ENCODE results near the gene RAP1GAP2. TPM values are rescaled to one million over a fixed set of nuclear protein-coding genes. Genes with fewer than 3 reads are reported as not detected.
"Not testable (repeated sequence)": the region's sequence is repeated elsewhere in the genome, so short reads cannot be mapped to it uniquely, and the experiment has no call there.

The RAP1GAP2 gene
- total RNA-seq, 2 experiments from 2014 or later, result 0.64 to 0.86 TPM

DNA sequence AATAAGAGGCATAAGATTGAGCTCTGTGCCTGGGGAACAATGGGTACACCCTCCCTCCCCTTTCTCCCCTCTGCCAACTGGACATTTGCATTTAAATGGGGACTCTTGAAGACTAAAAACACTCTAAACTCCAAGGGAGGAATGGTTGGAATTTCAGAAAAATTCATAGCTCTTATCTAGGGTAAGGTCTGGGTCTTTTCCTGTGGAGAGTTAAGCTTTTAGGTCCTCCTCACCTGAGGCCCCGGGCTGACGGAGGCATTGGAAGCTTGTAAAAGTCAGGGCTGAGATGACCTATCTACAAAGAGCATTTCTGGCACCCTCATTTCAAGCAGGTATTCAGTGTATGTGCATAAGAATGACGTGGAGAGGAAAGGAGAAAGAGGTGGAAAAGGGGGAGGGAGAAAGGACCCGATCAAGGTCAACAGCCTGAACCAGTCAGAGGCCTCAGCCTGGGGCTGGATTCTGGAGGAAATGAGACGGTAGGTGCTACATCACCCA is 78.0 kb downstream of the RAP1GAP2 start:
- no peaks in the 10 kb centered on the region for H3K9me3 Mint-ChIP-seq (ENCODE audit: low read depth)
- CTCF ChIA-PET, result interaction anchor here (0.6 kb wide), 1 partner anchor 20 kb away, joined by 4 read pairs; no protein-coding TSS in a partner anchor
- POLR2A ChIA-PET, result interaction anchor here (0.6 kb wide), 1 partner anchor 160 kb away, joined by 5 read pairs; no protein-coding TSS in a partner anchor
- DNase-seq (no peak), ATAC-seq (no peak)
- H3K4me3 Mint-ChIP-seq, result no peak overlapping the region
- intact Hi-C loops (cut with DNase I, micrococcal nuclease), result no loop called here
- H3K4me1 Mint-ChIP-seq, result no peaks in the 10 kb centered on the region
- no peak overlapping the region for H3K27ac Mint-ChIP-seq
- H3K36me3 Mint-ChIP-seq (ENCODE audit: low read depth), result no peaks in the 10 kb centered on the region
- H3K27me3 Mint-ChIP-seq, result no peaks in the 10 kb centered on the region

DNA sequence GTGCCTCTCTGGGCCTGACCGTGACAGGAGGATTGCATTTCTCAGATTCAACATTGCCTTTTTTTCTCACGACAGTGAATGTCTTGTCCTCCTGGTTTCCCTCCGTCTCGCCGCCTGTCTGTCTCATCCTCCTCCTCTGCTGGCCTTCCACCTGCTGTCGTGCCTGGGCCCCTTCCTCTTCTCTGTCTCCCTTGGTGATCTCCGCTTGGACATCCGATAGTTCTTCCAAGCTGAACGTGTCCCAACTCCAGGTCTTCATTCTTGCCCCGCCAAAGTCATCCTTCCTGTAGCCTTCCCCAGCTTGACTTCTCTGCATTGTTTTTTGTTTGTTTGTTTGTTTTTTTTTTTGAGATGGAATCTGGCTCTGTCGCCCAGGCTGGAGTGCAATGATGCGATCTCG is 79.4 kb downstream of the RAP1GAP2 start:
- Mint-ChIP-seq H3K27ac (no peak overlapping the region), H3K9me3 (ENCODE audit: low read depth) (no peaks in the 10 kb centered on the region), H3K4me3 (no peak overlapping the region), H3K4me1 (peaks cover 6% of the 10 kb centered on the region), H3K27me3 (no peaks in the 10 kb centered on the region), H3K36me3 (ENCODE audit: low read depth) (no peaks in the 10 kb centered on the region)
- ATAC-seq (no peak), DNase-seq (no peak)
- ChIA-PET CTCF (no interaction called here), POLR2A (no interaction called here)
- intact Hi-C loops (cut with DNase I, micrococcal nuclease), result no loop called here

DNA sequence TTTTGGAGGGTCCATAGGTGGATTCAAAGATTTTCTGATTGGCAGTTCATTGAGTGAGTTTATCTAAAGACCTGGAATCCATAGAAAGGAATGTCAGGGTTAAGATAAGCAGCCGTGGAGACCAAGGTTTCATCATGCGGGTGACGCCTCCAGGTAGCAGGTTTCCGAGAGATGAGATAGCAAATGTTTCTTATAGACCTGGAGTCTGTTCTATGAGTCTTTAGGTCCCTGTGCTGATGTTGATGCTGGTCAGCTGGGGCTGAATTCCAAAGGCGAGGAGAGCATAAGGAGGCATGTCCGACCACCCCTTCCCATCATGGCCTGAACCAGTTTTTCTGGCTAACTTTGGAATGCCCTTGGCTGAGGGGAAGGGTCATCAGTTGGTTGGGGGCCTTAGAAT is 80.2 kb downstream of the RAP1GAP2 start:
- intact Hi-C loops (cut with DNase I, micrococcal nuclease), result no loop called here
- ATAC-seq (no peak), DNase-seq (no peak)
- CTCF ChIA-PET, result no interaction called here
- H3K4me3 Mint-ChIP-seq, result no peak overlapping the region
- H3K36me3 Mint-ChIP-seq (ENCODE audit: low read depth), result no peaks in the 10 kb centered on the region
- POLR2A ChIA-PET, result no interaction called here
- peaks cover 6% of the 10 kb centered on the region for H3K4me1 Mint-ChIP-seq
- no peaks in the 10 kb centered on the region for H3K27me3 Mint-ChIP-seq
- no peaks in the 10 kb centered on the region for H3K9me3 Mint-ChIP-seq (ENCODE audit: low read depth)
- H3K27ac Mint-ChIP-seq, result no peak overlapping the region

DNA sequence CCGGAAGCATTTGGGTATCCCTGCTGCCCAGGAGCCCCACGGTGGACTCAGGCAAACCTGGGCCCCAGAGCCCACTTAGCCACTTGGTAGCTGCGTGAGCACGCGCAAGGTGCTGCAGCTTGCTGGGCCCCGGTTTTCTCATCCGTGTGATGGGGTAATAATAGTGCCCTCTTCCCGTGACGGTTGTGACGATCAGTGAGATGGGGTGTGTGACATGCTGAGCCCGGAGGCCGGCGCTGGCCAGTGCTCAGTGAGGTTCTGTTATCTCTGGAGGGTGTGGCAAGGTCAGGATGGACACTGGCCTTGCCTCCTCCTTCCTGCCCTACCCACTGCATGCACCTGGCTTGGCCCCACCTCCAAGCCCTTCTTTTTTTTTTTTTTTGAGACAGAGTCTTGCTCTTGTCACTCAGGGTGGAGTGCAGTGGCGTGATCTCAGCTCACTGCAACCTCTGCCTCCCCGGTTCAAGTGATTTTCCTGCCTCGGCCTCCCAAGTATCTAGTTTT is 82.6 kb downstream of the RAP1GAP2 start:
- ChIA-PET POLR2A (no interaction called here), CTCF (interaction anchor here (0.6 kb wide), 1 partner anchor 76 kb away, joined by 3 read pairs; no protein-coding TSS in a partner anchor)
- no peaks in the 10 kb centered on the region for H3K27me3 Mint-ChIP-seq
- H3K9me3 Mint-ChIP-seq (ENCODE audit: low read depth), result no peaks in the 10 kb centered on the region
- H3K4me3 Mint-ChIP-seq, result no peak overlapping the region
- H3K36me3 Mint-ChIP-seq (ENCODE audit: low read depth), result no peaks in the 10 kb centered on the region
- H3K4me1 Mint-ChIP-seq, result peaks cover 6% of the 10 kb centered on the region
- no peak overlapping the region for H3K27ac Mint-ChIP-seq
- intact Hi-C loops (cut with DNase I, micrococcal nuclease), result no loop called here
- ATAC-seq (no peak), DNase-seq (no peak)

DNA sequence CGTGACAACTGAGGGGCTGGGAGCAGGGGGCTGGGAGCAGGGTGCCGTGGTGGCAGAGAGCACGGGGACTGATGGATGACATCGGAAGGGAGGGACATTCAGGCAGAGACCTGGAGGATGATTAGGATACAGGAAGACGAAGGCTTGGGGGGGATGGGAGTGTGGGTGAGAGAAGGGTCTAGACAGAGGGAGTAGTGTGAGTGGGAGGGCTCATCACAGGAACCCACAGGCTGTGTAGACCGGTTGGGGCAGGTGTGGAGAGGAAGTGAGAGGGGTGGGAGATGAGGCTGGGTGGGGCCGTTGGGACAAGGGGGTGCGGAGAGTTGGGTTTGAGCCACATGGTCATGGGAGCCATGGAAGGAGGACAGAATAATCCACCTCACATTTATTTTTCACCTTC is 83.8 kb downstream of the RAP1GAP2 start:
- ChIA-PET POLR2A (no interaction called here), CTCF (no interaction called here)
- H3K4me1 Mint-ChIP-seq, result peaks cover 6% of the 10 kb centered on the region
- H3K4me3 Mint-ChIP-seq, result no peak overlapping the region
- no peaks in the 10 kb centered on the region for H3K36me3 Mint-ChIP-seq (ENCODE audit: low read depth)
- DNase-seq (no peak), ATAC-seq (no peak)
- intact Hi-C loops (cut with DNase I, micrococcal nuclease), result no loop called here
- no peaks in the 10 kb centered on the region for H3K27me3 Mint-ChIP-seq
- no peak overlapping the region for H3K27ac Mint-ChIP-seq
- no peaks in the 10 kb centered on the region for H3K9me3 Mint-ChIP-seq (ENCODE audit: low read depth)

DNA sequence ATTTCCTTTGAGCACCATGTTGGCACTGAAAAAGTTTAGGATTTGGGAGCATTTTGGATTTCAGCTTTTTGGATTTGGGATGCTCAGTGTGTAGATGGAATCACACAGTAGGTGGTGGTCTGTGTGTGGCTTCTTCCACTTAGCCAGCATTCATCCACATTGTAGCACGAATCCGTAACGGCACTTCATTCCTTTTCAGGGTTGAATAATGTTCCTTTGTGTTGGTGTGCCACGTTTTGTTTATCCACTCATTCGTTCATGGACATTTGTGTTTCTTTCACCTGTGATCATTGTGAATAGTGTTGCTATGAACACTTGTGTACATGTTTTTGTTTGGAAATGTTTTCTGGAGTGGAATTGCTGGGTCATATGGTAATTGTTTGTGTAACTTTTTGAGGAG is 85.1 kb downstream of the RAP1GAP2 start:
- ATAC-seq, result no peak
- ChIA-PET CTCF (interaction anchor here (0.6 kb wide), 1 partner anchor 13 kb away, joined by 3 read pairs; no protein-coding TSS in a partner anchor), POLR2A (no interaction called here)
- intact Hi-C loops (cut with DNase I, micrococcal nuclease), result no loop called here
- Mint-ChIP-seq H3K9me3 (ENCODE audit: low read depth) (no peaks in the 10 kb centered on the region), H3K36me3 (ENCODE audit: low read depth) (no peaks in the 10 kb centered on the region), H3K4me1 (peaks cover 6% of the 10 kb centered on the region), H3K4me3 (no peak overlapping the region), H3K27ac (no peak overlapping the region), H3K27me3 (no peaks in the 10 kb centered on the region)
- DNase-seq, result no peak

DNA sequence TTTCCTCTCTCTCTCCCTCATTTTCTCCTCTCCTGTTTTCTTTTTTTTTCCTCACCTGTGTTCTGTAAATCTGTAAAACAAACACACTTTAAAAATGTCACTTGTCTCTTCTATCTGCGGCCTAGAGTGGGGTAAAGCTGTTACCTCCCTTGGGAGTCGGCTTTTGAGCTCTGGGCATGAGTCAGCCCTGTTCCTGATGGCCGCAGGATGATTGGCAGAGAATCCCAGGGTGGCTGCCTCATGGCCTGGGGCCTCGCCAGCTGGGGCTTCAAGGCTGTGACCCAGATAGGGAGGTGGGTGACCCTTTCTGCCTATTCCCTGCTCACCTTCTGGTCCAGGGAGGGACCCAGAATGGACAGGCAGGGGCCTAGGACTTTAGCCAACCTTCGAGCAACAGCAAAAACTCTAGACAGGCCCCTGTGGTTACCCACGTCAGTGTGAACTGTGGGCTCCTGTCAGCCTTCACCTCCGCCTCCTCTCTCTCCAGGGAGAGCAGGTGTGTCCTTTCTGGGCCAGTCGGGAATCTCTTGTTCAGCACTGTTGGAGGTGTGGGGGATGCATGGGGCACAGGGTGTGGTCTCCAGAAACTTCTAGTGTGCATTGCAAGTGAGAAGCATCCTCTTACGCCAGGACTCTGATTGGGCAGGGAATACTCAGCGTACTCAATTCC is 87.4 kb downstream of the RAP1GAP2 start:
- Mint-ChIP-seq H3K27me3 (no peaks in the 10 kb centered on the region), H3K36me3 (ENCODE audit: low read depth) (no peaks in the 10 kb centered on the region), H3K9me3 (ENCODE audit: low read depth) (no peaks in the 10 kb centered on the region), H3K27ac (no peak overlapping the region), H3K4me3 (no peak overlapping the region), H3K4me1 (peaks cover 6% of the 10 kb centered on the region)
- no peak for ATAC-seq
- intact Hi-C loops (cut with DNase I, micrococcal nuclease), result no loop called here
- POLR2A ChIA-PET, result no interaction called here
- CTCF ChIA-PET, result no interaction called here
- DNase-seq, result no peak

DNA sequence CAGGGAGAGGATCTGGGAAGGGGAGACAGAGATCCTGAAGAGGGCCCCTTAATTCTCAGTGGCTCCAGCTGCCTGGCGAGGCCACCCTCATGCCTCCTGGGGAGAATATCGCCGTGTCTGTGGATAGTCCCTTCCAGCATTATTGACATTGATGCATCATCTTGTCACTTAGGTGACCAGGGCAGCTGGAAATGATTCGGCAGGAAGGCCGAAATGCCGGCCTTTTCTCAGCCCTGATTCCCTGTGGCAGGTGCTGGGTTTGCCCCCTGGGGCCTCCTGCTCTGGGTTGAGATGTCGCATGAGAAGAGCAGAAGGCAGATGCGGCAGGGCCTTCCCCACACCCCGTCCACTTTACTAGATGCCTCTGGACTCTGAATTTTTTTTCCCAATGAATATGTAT is 89.5 kb downstream of the RAP1GAP2 start:
- ATAC-seq (no peak), DNase-seq (no peak)
- no peaks in the 10 kb centered on the region for H3K4me1 Mint-ChIP-seq
- ChIA-PET POLR2A (no interaction called here), CTCF (no interaction called here)
- H3K9me3 Mint-ChIP-seq (ENCODE audit: low read depth), result no peaks in the 10 kb centered on the region
- no peak overlapping the region for H3K27ac Mint-ChIP-seq
- H3K27me3 Mint-ChIP-seq, result no peaks in the 10 kb centered on the region
- no peaks in the 10 kb centered on the region for H3K36me3 Mint-ChIP-seq (ENCODE audit: low read depth)
- intact Hi-C loops (cut with DNase I, micrococcal nuclease), result no loop called here
- no peak overlapping the region for H3K4me3 Mint-ChIP-seq

DNA sequence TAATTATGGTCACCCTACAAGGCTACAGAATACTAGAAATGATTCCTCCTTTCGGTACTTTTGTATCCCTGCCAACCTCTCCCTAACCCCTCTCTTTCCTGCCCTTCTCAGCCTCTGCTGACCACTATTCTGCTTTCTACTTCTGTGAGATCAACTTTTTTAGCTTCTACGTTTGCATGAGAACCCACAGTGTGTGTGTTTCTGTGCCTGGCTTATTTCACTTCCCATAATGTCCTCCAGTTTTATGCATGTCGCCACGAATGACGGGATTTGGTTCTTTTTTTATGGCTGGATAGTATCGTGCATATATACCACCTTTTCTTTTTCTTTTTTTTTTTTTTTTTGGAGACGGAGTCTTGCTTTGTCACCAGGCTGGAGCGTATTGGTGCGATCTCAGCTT is 92.1 kb downstream of the RAP1GAP2 start:
- no peak for ATAC-seq
- Mint-ChIP-seq H3K4me3 (no peak overlapping the region), H3K27me3 (no peaks in the 10 kb centered on the region), H3K36me3 (ENCODE audit: low read depth) (no peaks in the 10 kb centered on the region), H3K4me1 (peaks cover 7% of the 10 kb centered on the region), H3K9me3 (ENCODE audit: low read depth) (no peaks in the 10 kb centered on the region), H3K27ac (no peak overlapping the region)
- CTCF ChIA-PET, result interaction anchor here (0.6 kb wide), 1 partner anchor 124 kb away, joined by 3 read pairs; no protein-coding TSS in a partner anchor
- DNase-seq, result no peak
- POLR2A ChIA-PET, result no interaction called here
- intact Hi-C loops (cut with DNase I, micrococcal nuclease), result no loop called here

DNA sequence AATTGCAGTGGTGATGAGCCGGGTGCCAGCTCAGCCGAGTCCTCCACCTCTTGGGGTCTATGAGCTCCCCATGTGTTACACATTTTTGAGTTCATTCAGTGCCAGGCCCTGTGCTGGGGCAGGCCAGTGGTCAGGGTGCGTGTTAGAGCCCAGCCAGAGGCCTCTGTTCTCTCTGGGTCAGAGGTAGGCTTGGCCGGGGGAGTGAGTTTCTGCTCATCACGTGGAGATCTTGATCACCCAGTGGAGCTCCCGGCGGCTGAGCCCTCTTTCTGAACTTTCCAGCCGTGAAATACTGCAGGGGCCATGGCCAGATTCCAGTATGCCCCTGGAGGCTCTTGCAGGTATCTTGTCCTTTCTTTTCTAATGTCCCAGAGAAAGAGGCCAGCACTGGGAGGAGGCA is 93.0 kb downstream of the RAP1GAP2 start:
- H3K27ac Mint-ChIP-seq, result no peak overlapping the region
- no peaks in the 10 kb centered on the region for H3K36me3 Mint-ChIP-seq (ENCODE audit: low read depth)
- H3K4me1 Mint-ChIP-seq, result peaks cover 7% of the 10 kb centered on the region
- ATAC-seq (no peak), DNase-seq (no peak)
- ChIA-PET CTCF (no interaction called here), POLR2A (no interaction called here)
- H3K9me3 Mint-ChIP-seq (ENCODE audit: low read depth), result no peaks in the 10 kb centered on the region
- intact Hi-C loops (cut with DNase I, micrococcal nuclease), result no loop called here
- no peaks in the 10 kb centered on the region for H3K27me3 Mint-ChIP-seq
- H3K4me3 Mint-ChIP-seq, result no peak overlapping the region

DNA sequence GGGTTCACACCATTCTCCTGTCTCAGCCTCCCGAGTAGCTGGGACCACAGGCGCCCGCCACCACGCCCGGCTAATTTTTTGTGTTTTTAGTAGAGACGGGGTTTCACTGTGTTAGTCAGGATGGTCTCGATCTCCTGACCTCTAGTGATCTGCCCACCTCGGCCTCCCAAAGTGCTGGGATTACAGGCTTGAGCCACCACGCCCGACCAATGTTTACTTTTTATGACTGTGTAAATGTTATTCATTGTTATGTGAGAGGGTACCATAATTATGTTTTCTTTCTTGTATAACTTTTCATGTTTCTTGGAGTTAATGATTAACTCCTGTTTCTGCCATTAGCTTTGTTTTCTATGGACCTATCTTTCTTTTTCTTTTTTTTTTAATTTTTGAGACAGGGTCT is 94.5 kb downstream of the RAP1GAP2 start:
- POLR2A ChIA-PET, H3K27ac Mint-ChIP-seq: not testable (repeated sequence)

DNA sequence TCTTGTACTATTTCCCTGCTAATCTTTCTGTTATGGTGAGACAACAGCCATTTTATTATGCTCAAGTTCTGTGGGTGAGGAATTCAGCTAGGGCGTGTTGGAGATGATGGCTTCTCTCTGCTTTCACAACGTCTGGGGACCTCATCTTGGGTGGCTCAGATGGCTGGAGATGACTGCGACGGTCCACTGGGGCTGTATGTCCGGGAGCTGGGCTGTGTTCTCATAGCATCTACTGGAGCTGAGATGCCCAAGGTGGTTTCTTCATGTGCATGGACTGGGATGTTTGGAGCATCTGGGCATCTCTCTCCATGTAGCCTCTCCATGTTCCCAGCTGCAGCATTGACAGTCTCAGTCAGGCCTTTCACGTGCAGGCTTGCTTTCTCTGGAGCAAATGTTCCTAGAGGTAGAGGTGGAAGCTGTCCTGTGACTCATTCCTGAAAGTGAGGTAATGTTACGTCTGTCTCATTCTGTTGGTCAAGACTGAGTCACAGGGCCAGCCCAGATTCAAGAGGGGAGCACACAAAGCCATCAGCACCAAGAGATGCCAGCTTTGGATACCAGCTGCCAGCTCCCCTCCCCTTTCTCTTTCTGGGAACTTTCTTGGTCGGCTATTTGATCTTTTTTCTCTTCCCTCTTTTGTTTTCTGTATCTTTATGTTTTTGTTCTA is 96.2 kb downstream of the RAP1GAP2 start:
- DNase-seq (peak; percentile 30), ATAC-seq (peak; percentile 95)
- CTCF ChIA-PET, result interaction anchor here (0.6 to 0.7 kb wide), 2 partner anchors 45 to 1113 kb away, joined by 3 read pairs; no protein-coding TSS in a partner anchor
- no peaks in the 10 kb centered on the region for H3K9me3 Mint-ChIP-seq (ENCODE audit: low read depth)
- intact Hi-C loops (cut with DNase I, micrococcal nuclease), result no loop called here
- no peaks in the 10 kb centered on the region for H3K36me3 Mint-ChIP-seq (ENCODE audit: low read depth)
- no peaks in the 10 kb centered on the region for H3K27me3 Mint-ChIP-seq
- no peak overlapping the region for H3K27ac Mint-ChIP-seq
- H3K4me3 Mint-ChIP-seq, result no peak overlapping the region
- POLR2A ChIA-PET, result no interaction called here
- peaks cover 7% of the 10 kb centered on the region for H3K4me1 Mint-ChIP-seq

More for the DNA sequence above, 94.5 kb downstream of the RAP1GAP2 start:
- DNase-seq; H3K36me3 Mint-ChIP-seq (ENCODE audit: low read depth); CTCF ChIA-PET; H3K4me1 Mint-ChIP-seq; H3K4me3 Mint-ChIP-seq; ATAC-seq; intact Hi-C loops (cut with DNase I, micrococcal nuclease); H3K9me3 Mint-ChIP-seq (ENCODE audit: low read depth); H3K27me3 Mint-ChIP-seq: not testable (repeated sequence)

Measured in activated CD4-positive, alpha-beta T cell treated with anti-CD3 and anti-CD28 coated beads for 36 hours (primary cell).